ENCODE results near the gene CYP27B1. TPM values are rescaled to one million over a fixed set of nuclear protein-coding genes. Genes with fewer than 3 reads are reported as not detected.

Gene CYP27B1
- total and polyA plus RNA-seq, 10 of the 15 experiments (the other 5 are each of a cell fraction or from before 2014, with no cell fraction given), result 0.10 to 2.7 (median 1.1) TPM

DNA sequence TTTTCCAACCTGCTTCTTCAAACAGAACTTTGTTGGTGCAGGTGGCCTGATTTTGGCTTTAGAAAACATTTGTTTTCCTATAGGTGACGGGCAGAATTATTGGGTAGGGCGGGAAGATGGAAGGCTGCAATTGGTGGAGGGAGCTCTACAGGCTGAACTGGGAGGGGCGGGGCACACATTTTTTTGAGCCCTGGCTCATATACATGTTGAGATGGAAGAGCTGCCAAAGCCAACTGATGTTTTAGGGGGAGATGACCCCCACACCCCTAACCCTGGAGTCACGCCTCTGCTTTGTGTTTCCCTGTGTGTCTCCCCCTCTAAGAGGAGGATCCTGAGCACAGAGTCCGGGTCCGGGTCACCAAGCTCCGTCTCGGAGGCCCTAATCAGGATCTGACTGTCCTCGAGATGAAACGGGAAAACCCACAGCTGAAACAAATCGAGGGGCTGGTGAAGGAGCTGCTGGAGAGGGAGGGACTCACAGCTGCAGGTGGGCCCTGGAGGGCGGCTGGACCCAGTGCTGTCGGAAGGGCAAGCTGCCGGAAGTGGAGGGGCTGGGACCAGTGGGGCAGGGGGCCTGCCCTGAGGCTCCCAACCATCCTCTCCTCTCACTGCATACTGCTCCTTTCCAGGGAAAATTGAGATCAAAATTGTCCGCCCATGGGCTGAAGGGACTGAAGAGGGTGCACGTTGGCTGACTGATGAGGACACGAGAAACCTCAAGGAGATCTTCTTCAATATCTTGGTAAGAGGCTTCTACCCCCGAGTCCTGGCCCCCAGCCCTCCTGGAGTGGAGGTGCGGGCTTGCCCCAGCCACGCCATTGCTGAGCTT lies 46.9 kb downstream of the CYP27B1 start:
- no TSS peak for BruUV-seq (replicated peaks)
- Histone ChIP-seq H3K4me2 (ENCODE audit: control insufficient read depth, insufficient read depth) (no peak overlapping the region), H3K9me3 (replicated peaks; ENCODE audit: control insufficient read depth, insufficient read depth, low read length) (no peaks in the 10 kb centered on the region), H3K4me3 (no peak overlapping the region), H3K79me2 (ENCODE audit: control insufficient read depth, insufficient read depth, low read length) (no peaks in the 10 kb centered on the region), H4K20me1 (ENCODE audit: control insufficient read depth, insufficient read depth) (no peaks in the 10 kb centered on the region), H3K9ac (ENCODE audit: control insufficient read depth, insufficient read depth, low read length) (no peak overlapping the region), H3K27me3 (replicated peaks in 1 of 2; ENCODE audit: control insufficient read depth in 2 of 2, insufficient read depth in 2 of 2, low read length in 1 of 2) (no peaks in the 10 kb centered on the region), H2AFZ (ENCODE audit: control insufficient read depth, low read depth, low read length) (no peak overlapping the region), H3K4me1 (ENCODE audit: control insufficient read depth, insufficient read depth, low read length) (no peaks in the 10 kb centered on the region), H3K36me3 (ENCODE audit: control insufficient read depth in 2 of 2, insufficient read depth in 2 of 2, low read length in 1 of 2) (peaks cover 14 to 20% of the 10 kb centered on the region in 2 experiments), H3K27ac (ENCODE audit: control insufficient read depth, insufficient read depth) (no peak overlapping the region)
- TF ChIP-seq POU2F2 (IDR thresholded peaks at IDR 0.05; ENCODE audit: borderline replicate concordance, low read depth, low read length) (no peak), HDAC2 (IDR thresholded peaks at IDR 0.05) (no peak), ZNF207 (IDR thresholded peaks at IDR 0.05; ENCODE audit: borderline replicate concordance) (no peak), RUNX3 (IDR thresholded peaks at IDR 0.05; ENCODE audit: low read length) (no peak), YY1 (IDR thresholded peaks at IDR 0.05; ENCODE audit: low read depth, low read length) (no peak), YBX1 (IDR thresholded peaks at IDR 0.05) (no peak), ETV6 (conservative IDR thresholded peaks at IDR 0.05 in 1 of 2, IDR thresholded peaks at IDR 0.05 in 1 of 2; ENCODE audit: borderline replicate concordance in 1 of 2, low read depth in 1 of 2) (no peak), BHLHE40 (IDR thresholded peaks at IDR 0.05; ENCODE audit: borderline replicate concordance in 1 of 2, low read depth in 2 of 2, low read length in 1 of 2) (no peak)
- TF ChIP-seq, protein P1, sequence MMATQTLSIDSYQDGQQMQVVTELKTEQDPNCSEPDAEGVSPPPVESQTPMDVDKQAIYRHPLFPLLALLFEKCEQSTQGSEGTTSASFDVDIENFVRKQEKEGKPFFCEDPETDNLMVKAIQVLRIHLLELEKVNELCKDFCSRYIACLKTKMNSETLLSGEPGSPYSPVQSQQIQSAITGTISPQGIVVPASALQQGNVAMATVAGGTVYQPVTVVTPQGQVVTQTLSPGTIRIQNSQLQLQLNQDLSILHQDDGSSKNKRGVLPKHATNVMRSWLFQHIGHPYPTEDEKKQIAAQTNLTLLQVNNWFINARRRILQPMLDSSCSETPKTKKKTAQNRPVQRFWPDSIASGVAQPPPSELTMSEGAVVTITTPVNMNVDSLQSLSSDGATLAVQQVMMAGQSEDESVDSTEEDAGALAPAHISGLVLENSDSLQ (IDR thresholded peaks at IDR 0.05), result no peak
- intact Hi-C loops (cut with micrococcal nuclease; ENCODE audit: unreplicated experiment) (no loop called here), in situ Hi-C loops (cut with MboI) (no loop called here)
- WGBS (ENCODE audit: insufficient coverage, insufficient replicate concordance, low lambda C conversion rate, missing lambda C conversion rate), result 98% methylated on average over 20 of the region's 20 CpGs
- RAD21 ChIA-PET (ENCODE audit: unreplicated experiment), result no interaction called here
- FAIRE-seq (no peak), ATAC-seq (no peak), DNase-seq (ENCODE audit: low read depth, low spot score) (no peak)
- POLR2A ChIA-PET, result no interaction called here
- SMC1A ChIA-PET (ENCODE audit: uncharacterized antibody, unreplicated experiment), result interaction anchor here (0.6 kb wide), 1 partner anchor 216 kb away, joined by 3 read pairs; no protein-coding TSS in a partner anchor
- CTCF ChIA-PET, result interaction anchor here (0.7 to 1.1 kb wide), 2 partner anchors 10 to 58 kb away, joined by 3 read pairs; no protein-coding TSS in a partner anchor

Data from GM12878 (cell line).